HL-60 (cell line): ENCODE data around the gene MAP3K2.
A peak's percentile ranks its signal among the peaks of the same experiment; 100 is the strongest.

Source experiments
- DNase-seq, 2 experiments: peaks; one replicate each; pipeline ENCODE4 v3.0.0-alpha.2; 2010 to 2020; ENCODE audit warnings: low read depth in 1 of 2, low spot score in 1 of 2
- H3K27ac ChIP-seq: fragments of 250-450 bp; sonication (Bioruptor Pico); replicated peaks from 2 replicates; pipeline ENCODE4 v1.5.1; 2020; ENCODE audit warnings: mild to moderate bottlenecking, moderate library complexity
- H3K27me3 ChIP-seq: fragments of 250-450 bp; sonication (Bioruptor Pico); 2 replicates; pipeline ENCODE4 v1.5.1; 2021; ENCODE audit warnings: mild to moderate bottlenecking, moderate library complexity; ENCODE audit not compliant: insufficient read depth, poor library complexity, severe bottlenecking
- H3K4me3 ChIP-seq: replicated peaks from 2 replicates; pipeline ENCODE4 v1.5.1; 2011; ENCODE audit warnings: mild to moderate bottlenecking, control low read depth, low read length; ENCODE audit not compliant: insufficient read depth
- CTCF ChIP-seq: IDR thresholded peaks from one replicate; pipeline ENCODE4 v1.5.1; 2011; ENCODE audit warnings: low read length, control low read depth, inconsistent platforms; ENCODE audit not compliant: insufficient read depth
- GABPA ChIP-seq: IDR thresholded peaks from 2 replicates; pipeline ENCODE4 v1.6.1; 2012; ENCODE audit warnings: low read depth
- POLR2AphosphoS5 ChIP-seq: IDR thresholded peaks from 2 replicates; pipeline ENCODE4 v1.6.1; 2012; ENCODE audit warnings: low read depth
- REST ChIP-seq: IDR thresholded peaks from 2 replicates; pipeline ENCODE4 v1.6.1; 2012; ENCODE audit warnings: low read depth; ENCODE audit not compliant: insufficient replicate concordance
- SPI1 ChIP-seq: IDR thresholded peaks from 2 replicates; pipeline ENCODE4 v1.6.1; 2012; ENCODE audit warnings: low read depth, mild to moderate bottlenecking, borderline replicate concordance

The MAP3K2 gene

DNA sequence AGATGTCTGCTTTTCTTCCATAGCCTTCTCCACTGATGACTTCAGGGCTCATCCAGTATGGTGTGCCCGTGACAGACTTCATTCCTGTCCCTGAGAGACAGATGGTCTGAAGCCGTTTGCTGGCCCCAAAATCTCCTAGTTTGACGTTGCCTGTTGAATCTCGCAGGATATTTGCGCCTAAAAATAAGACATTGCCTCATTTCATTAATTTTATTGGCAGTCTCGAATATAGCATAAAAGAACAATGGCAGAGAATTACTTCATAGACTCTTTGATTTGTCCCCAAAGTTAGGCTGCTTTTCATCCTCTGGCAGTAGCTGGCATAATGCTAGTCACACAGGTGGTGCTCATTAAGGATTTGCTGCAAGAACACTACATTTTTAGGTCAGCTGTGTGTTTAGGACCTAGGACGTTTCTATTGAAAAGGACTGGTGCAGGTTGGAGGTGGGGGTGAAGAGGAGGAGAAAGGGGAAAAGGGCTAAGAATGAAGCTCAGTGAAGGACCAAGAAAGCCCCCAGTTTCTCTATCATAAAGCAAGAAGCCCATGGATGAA, 79.1 kb downstream of the MAP3K2 start:
- Histone ChIP-seq H3K27ac (no peak overlapping the region), H3K4me3 (no peak overlapping the region), H3K27me3 (no peaks in the 10 kb centered on the region)
- no peak for DNase-seq
- TF ChIP-seq CTCF = no peak
- no peak for TF ChIP-seq GABPA
- TF ChIP-seq SPI1 = no peak
- TF ChIP-seq POLR2AphosphoS5 = no peak
- TF ChIP-seq REST = no peak

- Histone ChIP-seq H3K4me3 (no peak overlapping the region), H3K27me3 (no peaks in the 10 kb centered on the region), H3K27ac (no peak overlapping the region; the same call in none of the 2 replicates)
- TF ChIP-seq POLR2AphosphoS5 (no peak), CTCF (no peak), SPI1 (peak; percentile 13; the same call in 1 of the 2 replicates)
- peak; percentile 25 to 61 for DNase-seq
Observed at GRCh38 chr2:127305990-127306585, 81.7 kb downstream of the MAP3K2 start.

DNA sequence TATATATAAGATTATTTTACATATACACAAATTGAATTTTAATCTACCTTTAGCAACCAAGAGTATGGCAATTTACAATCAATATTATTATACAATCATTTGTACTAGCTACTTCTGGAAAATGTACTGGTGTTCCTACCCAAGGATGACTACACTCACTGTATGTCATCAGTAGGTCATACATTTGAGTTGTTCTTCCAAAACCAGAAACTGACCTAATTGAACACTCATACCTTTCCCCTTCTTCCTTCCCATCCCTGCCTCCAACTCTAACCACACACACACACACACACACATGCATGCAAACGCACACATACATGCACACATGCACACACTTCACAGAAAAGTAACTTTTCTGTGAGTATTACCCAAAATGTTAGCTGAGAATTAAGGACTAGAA, 85.6 kb downstream of the MAP3K2 start:
- TF ChIP-seq GABPA = no peak
- TF ChIP-seq SPI1 = no peak
- no peak for TF ChIP-seq REST
- no peak for TF ChIP-seq CTCF
- no peak for TF ChIP-seq POLR2AphosphoS5
- Histone ChIP-seq H3K4me3 (no peak overlapping the region), H3K27me3 (no peaks in the 10 kb centered on the region), H3K27ac (no peak overlapping the region)
- no peak for DNase-seq
